Measurements from ENCODE around the gene PIM1. TPM values are rescaled to one million over a fixed set of nuclear protein-coding genes. Genes with fewer than 3 reads are reported as not detected.
A peak's percentile ranks its signal among the peaks of the same experiment; 100 is the strongest.

The PIM1 gene
- total and polyA plus RNA-seq, 9 of the 15 experiments (the other 6 are each of a cell fraction or from before 2014, with no cell fraction given): 19.0 to 789 (median 212) TPM

GRCh38 chr6:37169496-37170272, at the start of gene PIM1 (continued):
- TF ChIP-seq ZBTB49 (CRISPR knock-in tag; IDR thresholded peaks at IDR 0.05; ENCODE audit: borderline replicate concordance) (peak; percentile 82; the same call in 1 of the 2 replicates), LEF1 (IDR thresholded peaks at IDR 0.05) (peak; percentile 69), PRPF4 (IDR thresholded peaks at IDR 0.05; ENCODE audit: insufficient read depth, low read depth, low read length, poor library complexity, severe bottlenecking) (peak; percentile 81), HBP1 (CRISPR knock-in tag; IDR thresholded peaks at IDR 0.05) (no peak), ZFX (CRISPR knock-in tag; IDR thresholded peaks at IDR 0.05) (peak; percentile 87), ZNF766 (CRISPR knock-in tag; conservative IDR thresholded peaks at IDR 0.05) (no peak), NR2C2 (CRISPR knock-in tag; IDR thresholded peaks at IDR 0.05) (no peak), NR2C2 (tag; IDR thresholded peaks at IDR 0.05) (peak; percentile 66), RUNX1 (IDR thresholded peaks at IDR 0.05; ENCODE audit: low read depth) (0 out of 2 replicates have a peak, but pooled peaks have one; percentile 63), RBM22 (IDR thresholded peaks at IDR 0.05; ENCODE audit: low read depth, low read length, poor library complexity, severe bottlenecking) (peak; percentile 80), NFXL1 (CRISPR knock-in tag; IDR thresholded peaks at IDR 0.05) (no peak), RBFOX2 (IDR thresholded peaks at IDR 0.05; ENCODE audit: low read depth, low read length) (peak; percentile 83), ZBTB40 (IDR thresholded peaks at IDR 0.05) (no peak), ZBTB40 (CRISPR knock-in tag; IDR thresholded peaks at IDR 0.05) (no peak), SUPT5H (IDR thresholded peaks at IDR 0.05) (peak; percentile 69)
